NCI-H69 (cell line): ENCODE results near the gene RNF150.
A peak's percentile ranks its signal among the peaks of the same experiment; 100 is the strongest.
"Not testable (repeated sequence)": the region's sequence is repeated elsewhere in the genome, so short reads cannot be mapped to it uniquely, and the experiment has no call there.

Experiments used
- DNase-seq: peaks from one replicate; lab custom pipeline; 2025; lab: John Stamatoyannopoulos, UW

The RNF150 gene

GRCh38 chr4:141133146-141133998 lies at the start of gene RNF150:
Gene RNF150, minus strand, starts transcription at chr4:141133469.
- DNase-seq, result peak; percentile 95

GRCh38 chr4:141180991-141181761 lies 47.9 kb upstream of the RNF150 start:
- peak; percentile 38 for DNase-seq

GRCh38 chr4:141179474-141180373 lies 46.5 kb upstream of the RNF150 start:
- peak; percentile 8 for DNase-seq

- peak; percentile 7 for DNase-seq
These were observed 43.9 kb upstream of the RNF150 start for GRCh38 chr4:141177171-141177570.

GRCh38 chr4:141174457-141174856 lies 41.2 kb upstream of the RNF150 start:
- DNase-seq, result no peak

- DNase-seq, result no peak
These were observed 37.4 kb upstream of the RNF150 start for GRCh38 chr4:141170671-141171070.

GRCh38 chr4:141169391-141169790 lies 36.1 kb upstream of the RNF150 start:
- no peak for DNase-seq

GRCh38 chr4:141165001-141165400 lies 31.7 kb upstream of the RNF150 start:
- not testable (repeated sequence) for DNase-seq

- no peak for DNase-seq
These were observed 25.8 kb upstream of the RNF150 start for GRCh38 chr4:141159027-141159426.

GRCh38 chr4:141158219-141158618 lies 24.9 kb upstream of the RNF150 start:
- peak; percentile 48 for DNase-seq

- DNase-seq, result no peak
These were observed 22.3 kb upstream of the RNF150 start for GRCh38 chr4:141155586-141155985.

- DNase-seq, result no peak
These were observed 21.5 kb upstream of the RNF150 start for GRCh38 chr4:141154725-141155124.

- peak; percentile 11 for DNase-seq
These were observed 20.7 kb upstream of the RNF150 start for GRCh38 chr4:141153751-141154510.

- no peak for DNase-seq
These were observed 10.9 kb upstream of the RNF150 start for GRCh38 chr4:141144207-141144606.

GRCh38 chr4:141142423-141142822 lies 9.2 kb upstream of the RNF150 start:
- DNase-seq, result no peak

- DNase-seq, result peak; percentile 80
These were observed 7.3 kb upstream of the RNF150 start for GRCh38 chr4:141140391-141141200.

GRCh38 chr4:141133999-141134995 lies 1.0 kb upstream of the RNF150 start:
- peak; percentile 21 for DNase-seq

- DNase-seq, result peak; percentile 61
These were observed 542 bp downstream of the RNF150 start for GRCh38 chr4:141132709-141133145.

- peak; percentile 58 for DNase-seq
These were observed 1.1 kb downstream of the RNF150 start for GRCh38 chr4:141132072-141132708.
